ENCODE measurements around the gene CD81.

- TF ChIP-seq SIN3A (IDR thresholded peaks at IDR 0.05; ENCODE audit: borderline replicate concordance, insufficient read depth, low read depth, low read length) (no peak), POLR2AphosphoS5 (IDR thresholded peaks at IDR 0.05; ENCODE audit: low read depth, low read length) (no peak)
- TF ChIP-seq, protein P1, sequence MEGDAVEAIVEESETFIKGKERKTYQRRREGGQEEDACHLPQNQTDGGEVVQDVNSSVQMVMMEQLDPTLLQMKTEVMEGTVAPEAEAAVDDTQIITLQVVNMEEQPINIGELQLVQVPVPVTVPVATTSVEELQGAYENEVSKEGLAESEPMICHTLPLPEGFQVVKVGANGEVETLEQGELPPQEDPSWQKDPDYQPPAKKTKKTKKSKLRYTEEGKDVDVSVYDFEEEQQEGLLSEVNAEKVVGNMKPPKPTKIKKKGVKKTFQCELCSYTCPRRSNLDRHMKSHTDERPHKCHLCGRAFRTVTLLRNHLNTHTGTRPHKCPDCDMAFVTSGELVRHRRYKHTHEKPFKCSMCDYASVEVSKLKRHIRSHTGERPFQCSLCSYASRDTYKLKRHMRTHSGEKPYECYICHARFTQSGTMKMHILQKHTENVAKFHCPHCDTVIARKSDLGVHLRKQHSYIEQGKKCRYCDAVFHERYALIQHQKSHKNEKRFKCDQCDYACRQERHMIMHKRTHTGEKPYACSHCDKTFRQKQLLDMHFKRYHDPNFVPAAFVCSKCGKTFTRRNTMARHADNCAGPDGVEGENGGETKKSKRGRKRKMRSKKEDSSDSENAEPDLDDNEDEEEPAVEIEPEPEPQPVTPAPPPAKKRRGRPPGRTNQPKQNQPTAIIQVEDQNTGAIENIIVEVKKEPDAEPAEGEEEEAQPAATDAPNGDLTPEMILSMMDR (IDR thresholded peaks at IDR 0.05): no peak
- TF ChIP-seq, protein P2, sequence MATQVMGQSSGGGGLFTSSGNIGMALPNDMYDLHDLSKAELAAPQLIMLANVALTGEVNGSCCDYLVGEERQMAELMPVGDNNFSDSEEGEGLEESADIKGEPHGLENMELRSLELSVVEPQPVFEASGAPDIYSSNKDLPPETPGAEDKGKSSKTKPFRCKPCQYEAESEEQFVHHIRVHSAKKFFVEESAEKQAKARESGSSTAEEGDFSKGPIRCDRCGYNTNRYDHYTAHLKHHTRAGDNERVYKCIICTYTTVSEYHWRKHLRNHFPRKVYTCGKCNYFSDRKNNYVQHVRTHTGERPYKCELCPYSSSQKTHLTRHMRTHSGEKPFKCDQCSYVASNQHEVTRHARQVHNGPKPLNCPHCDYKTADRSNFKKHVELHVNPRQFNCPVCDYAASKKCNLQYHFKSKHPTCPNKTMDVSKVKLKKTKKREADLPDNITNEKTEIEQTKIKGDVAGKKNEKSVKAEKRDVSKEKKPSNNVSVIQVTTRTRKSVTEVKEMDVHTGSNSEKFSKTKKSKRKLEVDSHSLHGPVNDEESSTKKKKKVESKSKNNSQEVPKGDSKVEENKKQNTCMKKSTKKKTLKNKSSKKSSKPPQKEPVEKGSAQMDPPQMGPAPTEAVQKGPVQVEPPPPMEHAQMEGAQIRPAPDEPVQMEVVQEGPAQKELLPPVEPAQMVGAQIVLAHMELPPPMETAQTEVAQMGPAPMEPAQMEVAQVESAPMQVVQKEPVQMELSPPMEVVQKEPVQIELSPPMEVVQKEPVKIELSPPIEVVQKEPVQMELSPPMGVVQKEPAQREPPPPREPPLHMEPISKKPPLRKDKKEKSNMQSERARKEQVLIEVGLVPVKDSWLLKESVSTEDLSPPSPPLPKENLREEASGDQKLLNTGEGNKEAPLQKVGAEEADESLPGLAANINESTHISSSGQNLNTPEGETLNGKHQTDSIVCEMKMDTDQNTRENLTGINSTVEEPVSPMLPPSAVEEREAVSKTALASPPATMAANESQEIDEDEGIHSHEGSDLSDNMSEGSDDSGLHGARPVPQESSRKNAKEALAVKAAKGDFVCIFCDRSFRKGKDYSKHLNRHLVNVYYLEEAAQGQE (IDR thresholded peaks at IDR 0.05; ENCODE audit: insufficient read depth in 1 of 2, low read depth in 2 of 2, low read length in 1 of 2): no peak
These were observed 14.0 kb upstream of the CD81 start for GRCh38 chr11:2363130-2363529.
